ENCODE data around the gene CNPY2.
"Not testable (repeated sequence)": the region's sequence is repeated elsewhere in the genome, so short reads cannot be mapped to it uniquely, and the experiment has no call there.

The CNPY2 gene

DNA sequence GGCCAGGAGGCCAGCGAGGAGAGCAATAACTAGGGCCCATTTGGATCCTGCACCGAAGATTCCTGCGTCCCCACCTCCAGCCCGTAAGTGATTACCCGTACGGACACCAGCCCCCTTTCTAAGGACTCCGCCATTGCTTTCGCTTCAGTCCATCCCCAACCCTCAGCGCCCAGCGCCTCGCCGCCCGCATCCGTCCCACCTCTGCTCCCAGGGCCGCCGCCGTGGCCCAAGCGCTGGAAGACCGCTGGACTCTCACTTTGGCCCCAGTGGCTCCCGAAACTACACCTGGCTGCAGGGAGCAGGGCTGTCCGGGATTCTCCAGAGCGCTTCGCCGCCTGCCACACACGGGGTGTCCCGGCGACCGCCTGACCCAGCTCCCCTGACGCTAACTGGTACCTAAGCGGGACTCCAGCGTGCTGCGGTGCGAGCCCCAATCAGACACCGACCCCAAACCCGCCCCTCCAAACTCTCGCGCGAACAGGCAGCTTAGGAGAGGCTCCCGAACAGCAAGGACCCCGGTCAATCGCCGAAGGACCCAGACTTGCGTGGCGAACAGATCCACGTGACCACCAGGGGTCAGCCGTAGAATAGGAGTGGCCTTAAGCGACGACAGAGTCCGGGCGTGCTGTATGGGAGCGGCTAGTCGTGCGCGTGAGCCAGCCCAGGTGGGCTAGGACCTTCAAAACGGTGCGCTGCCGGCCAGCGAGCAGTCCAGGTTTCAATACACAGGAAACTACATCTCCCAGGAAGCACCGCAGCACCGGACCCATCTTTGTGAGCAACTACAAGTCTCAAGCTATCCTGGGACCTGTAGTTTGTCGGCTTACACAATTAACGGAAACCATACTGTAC is at the start of gene CNPY2:
CNPY2 (minus strand) TSS at position 367 of the 852 bp plus-strand sequence. CDS start 771 bp downstream, outside the sequence.
- H3K4me3 Mint-ChIP-seq: peak within 1 kb of the TSS; percentile 95 to 100
- peak within 1 kb of the TSS; percentile 97 to 100 for H3K27ac Mint-ChIP-seq
- no peaks in the 10 kb centered on the region for H3K27me3 Mint-ChIP-seq
- peak; percentile 93 to 94 for DNase-seq
- no peaks in the 10 kb centered on the region for H3K9me3 Mint-ChIP-seq
- peak; percentile 94 for ATAC-seq
- H3K4me1 Mint-ChIP-seq: peaks cover 25% of the 10 kb centered on the region

DNA sequence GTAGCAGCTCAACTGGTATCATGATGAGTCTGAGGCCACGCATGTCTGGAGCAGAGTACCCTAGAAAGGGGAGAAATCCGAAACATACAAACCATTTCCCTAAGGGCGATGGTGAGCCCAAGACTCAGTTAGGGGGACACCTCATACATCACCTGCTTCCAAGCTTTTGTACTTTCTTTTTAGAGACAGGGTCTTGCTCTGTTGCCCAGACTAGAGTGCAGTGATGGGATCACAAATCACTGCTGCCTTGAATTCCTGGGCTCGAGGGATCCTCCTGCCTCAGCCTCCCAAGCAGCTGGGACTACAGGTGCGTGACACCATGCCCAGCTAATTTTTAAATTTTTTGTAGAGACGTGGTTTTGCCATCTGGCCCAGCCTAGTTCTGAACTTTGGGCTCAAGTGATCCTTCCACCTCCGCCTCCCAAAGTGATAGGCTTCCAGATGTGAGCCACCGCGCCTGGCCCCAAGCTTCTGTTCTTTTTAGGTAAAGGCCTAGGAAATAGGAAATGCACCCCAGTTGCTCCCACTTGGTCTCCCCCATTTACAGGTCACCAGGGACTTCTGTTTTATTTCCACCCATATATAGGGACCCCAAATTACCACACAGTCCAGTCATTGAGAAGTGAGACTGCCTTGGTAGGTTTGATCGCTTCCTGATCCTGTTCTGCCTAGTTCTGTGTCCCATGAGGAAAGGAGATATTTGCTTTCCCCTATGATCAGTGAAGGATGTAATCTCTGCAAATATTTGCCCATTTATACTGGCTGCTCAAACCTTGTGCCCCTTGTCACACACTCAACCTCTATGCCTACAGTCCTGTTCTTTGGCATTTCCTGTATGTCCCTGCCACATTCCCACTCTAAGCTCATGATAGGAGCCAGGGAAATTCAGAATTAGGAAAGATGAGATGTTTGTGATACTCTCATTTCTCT is 46.6 kb upstream of the CNPY2 start, which contains the start of gene APOF:
APOF (minus strand) TSS at position 728 of the 930 bp plus-strand sequence; CDS start at position 616, 112 bp downstream.
- Mint-ChIP-seq H3K4me3 (peak within 1 kb of the TSS in 1 of 2 donors; percentile 96), H3K27ac (peak within 1 kb of the TSS in 1 of 2 donors; percentile 94), H3K9me3 (no peaks in the 10 kb centered on the region), H3K4me1 (peaks cover 33% of the 10 kb centered on the region), H3K27me3 (no peaks in the 10 kb centered on the region)
- DNase-seq: no peak
- ATAC-seq: no peak

- Mint-ChIP-seq H3K4me3 (peak overlapping the region; percentile 96 to 98), H3K9me3 (no peaks in the 10 kb centered on the region), H3K27ac (peak overlapping the region; percentile 99 to 100), H3K4me1 (peaks cover 33% of the 10 kb centered on the region), H3K27me3 (no peaks in the 10 kb centered on the region)
- no peak for ATAC-seq
- no peak for DNase-seq
Measured at GRCh38 chr12:56361487-56362129, 45.8 kb upstream of the CNPY2 start.

- H3K4me3 Mint-ChIP-seq: peak within 1 kb of the TSS; percentile 96 to 98
- H3K27me3 Mint-ChIP-seq: no peaks in the 10 kb centered on the region
- DNase-seq: peak; percentile 99 to 100
- ATAC-seq: peak; percentile 98
- H3K9me3 Mint-ChIP-seq: no peaks in the 10 kb centered on the region
- H3K27ac Mint-ChIP-seq: peak within 1 kb of the TSS; percentile 99 to 100
- peaks cover 33% of the 10 kb centered on the region for H3K4me1 Mint-ChIP-seq
Measured at GRCh38 chr12:56359851-56360767, 44.3 kb upstream of the CNPY2 start, which contains the start of gene STAT2. TSS of gene STAT2 (minus strand) at chr12:56360107. CDS start at chr12:56356571, 3,536 bp downstream.

GRCh38 chr12:56358836-56359532 is 43.2 kb upstream of the CNPY2 start:
- Mint-ChIP-seq H3K27ac (peak overlapping the region; percentile 99 to 100), H3K4me1 (peaks cover 33% of the 10 kb centered on the region), H3K27me3 (no peaks in the 10 kb centered on the region), H3K4me3 (peak overlapping the region; percentile 96 to 98), H3K9me3 (no peaks in the 10 kb centered on the region)
- ATAC-seq: no peak
- no peak for DNase-seq

DNA sequence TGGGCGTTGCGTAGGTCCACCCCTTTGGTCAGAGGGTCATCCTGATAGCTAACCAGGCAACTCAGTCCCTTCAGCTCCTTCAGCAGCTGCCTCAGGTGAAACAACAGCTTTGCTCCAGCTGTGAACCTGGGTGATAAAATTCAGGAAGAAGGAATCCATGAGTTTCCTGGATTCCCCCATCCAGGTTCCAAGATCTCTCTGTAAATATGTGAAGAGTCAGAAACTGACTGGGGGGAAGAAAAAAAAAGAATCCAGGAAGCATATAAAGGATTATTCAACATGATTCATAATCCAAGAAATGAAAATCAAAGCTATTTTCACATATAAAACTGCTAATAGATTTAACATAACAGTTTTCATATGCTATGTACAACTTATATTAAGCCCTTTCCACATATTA is 35.5 kb upstream of the CNPY2 start:
- no peaks in the 10 kb centered on the region for H3K27me3 Mint-ChIP-seq
- DNase-seq (no peak), ATAC-seq (no peak)
- H3K9me3 Mint-ChIP-seq: no peaks in the 10 kb centered on the region
- no peaks in the 10 kb centered on the region for H3K4me1 Mint-ChIP-seq
- no peak overlapping the region for H3K27ac Mint-ChIP-seq
- no peak overlapping the region for H3K4me3 Mint-ChIP-seq

- Mint-ChIP-seq H3K4me1 (no peaks in the 10 kb centered on the region), H3K9me3 (no peaks in the 10 kb centered on the region), H3K27me3 (no peaks in the 10 kb centered on the region), H3K4me3 (no peak overlapping the region), H3K27ac (no peak overlapping the region)
- no peak for ATAC-seq
- no peak for DNase-seq
Measured at GRCh38 chr12:56350662-56351061, 34.9 kb upstream of the CNPY2 start.

DNA sequence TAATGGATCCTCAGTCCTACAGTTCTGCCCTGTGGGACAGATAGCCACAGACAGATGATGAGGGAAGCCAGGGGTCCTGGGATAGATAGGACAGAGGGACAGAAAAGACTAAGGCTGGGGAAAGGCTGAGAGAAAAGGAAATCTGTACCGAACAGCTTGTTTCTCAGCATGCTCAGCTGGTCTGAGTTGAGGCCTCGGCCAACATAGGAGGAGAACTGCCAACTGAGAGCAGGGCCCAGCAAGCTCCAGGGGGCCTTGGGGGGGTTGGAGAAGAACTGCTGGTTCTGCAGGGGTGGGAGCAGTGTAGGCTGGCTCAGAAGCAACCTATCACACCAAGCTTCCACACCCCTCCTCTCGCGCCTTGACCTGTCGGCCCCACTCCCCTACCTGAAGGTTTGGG is 33.0 kb upstream of the CNPY2 start:
- H3K4me3 Mint-ChIP-seq: no peak overlapping the region
- H3K27me3 Mint-ChIP-seq: no peaks in the 10 kb centered on the region
- DNase-seq: no peak
- ATAC-seq: no peak
- no peaks in the 10 kb centered on the region for H3K9me3 Mint-ChIP-seq
- peak overlapping the region in 1 of 2 donors; percentile 91 for H3K27ac Mint-ChIP-seq
- no peaks in the 10 kb centered on the region for H3K4me1 Mint-ChIP-seq

- not testable (repeated sequence) for H3K27ac Mint-ChIP-seq, DNase-seq, ATAC-seq, H3K4me3 Mint-ChIP-seq, H3K4me1 Mint-ChIP-seq, H3K27me3 Mint-ChIP-seq, H3K9me3 Mint-ChIP-seq
Measured at GRCh38 chr12:56347255-56347654, 31.5 kb upstream of the CNPY2 start.

GRCh38 chr12:56346675-56347074 is 30.9 kb upstream of the CNPY2 start:
- H3K4me3 Mint-ChIP-seq: no peak overlapping the region
- H3K27ac Mint-ChIP-seq: no peak overlapping the region
- no peaks in the 10 kb centered on the region for H3K9me3 Mint-ChIP-seq
- no peaks in the 10 kb centered on the region for H3K4me1 Mint-ChIP-seq
- DNase-seq (no peak), ATAC-seq (peak; percentile 41)
- no peaks in the 10 kb centered on the region for H3K27me3 Mint-ChIP-seq

DNA sequence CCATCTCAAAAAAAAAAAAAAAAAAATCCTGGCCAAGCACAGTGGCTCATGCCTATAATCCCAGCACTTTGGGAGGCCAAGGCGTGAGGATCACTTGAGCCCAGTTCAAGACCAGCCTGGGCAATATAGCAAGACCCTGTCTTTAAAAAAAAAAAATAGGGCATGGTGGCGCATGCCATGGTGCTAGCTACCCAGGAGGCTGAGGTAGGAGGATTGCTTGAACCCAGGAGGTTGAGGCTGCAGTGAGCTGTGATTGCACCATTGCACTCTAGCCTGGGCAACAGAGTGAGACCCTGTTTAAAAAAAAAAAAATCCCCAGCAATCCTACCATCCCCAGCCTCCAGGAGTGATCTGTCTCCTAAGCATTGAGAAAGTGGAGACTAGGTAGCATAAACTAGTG is 26.5 kb upstream of the CNPY2 start:
- not testable (repeated sequence) for DNase-seq, ATAC-seq, H3K27ac Mint-ChIP-seq

GRCh38 chr12:56341616-56342015 is 25.8 kb upstream of the CNPY2 start:
- Mint-ChIP-seq H3K4me1 (peaks cover 38% of the 10 kb centered on the region), H3K27me3 (no peaks in the 10 kb centered on the region), H3K9me3 (no peaks in the 10 kb centered on the region), H3K27ac (no peak overlapping the region), H3K4me3 (no peak overlapping the region)
- ATAC-seq: no peak
- no peak for DNase-seq

More for the DNA sequence above, 26.5 kb upstream of the CNPY2 start:
- not testable (repeated sequence) for H3K27me3 Mint-ChIP-seq, H3K4me3 Mint-ChIP-seq, H3K9me3 Mint-ChIP-seq
- peaks cover 31% of the 10 kb centered on the region for H3K4me1 Mint-ChIP-seq

GRCh38 chr12:56339158-56339422 is 23.3 kb upstream of the CNPY2 start:
- DNase-seq (no peak), ATAC-seq (no peak)
- Mint-ChIP-seq H3K27ac (peak overlapping the region; percentile 99), H3K4me1 (peaks cover 50% of the 10 kb centered on the region), H3K27me3 (no peaks in the 10 kb centered on the region), H3K4me3 (peak overlapping the region; percentile 94 to 97), H3K9me3 (no peaks in the 10 kb centered on the region)
